ENCODE data around the gene F7.
"Not testable (repeated sequence)": the region's sequence is repeated elsewhere in the genome, so short reads cannot be mapped to it uniquely, and the experiment has no call there.

Gene F7

GRCh38 chr13:113105921-113106452 lies 396 bp downstream of the F7 start:
- DNase-seq: no peak

GRCh38 chr13:113106711-113107351 lies 1.2 kb downstream of the F7 start:
- DNase-seq: no peak

GRCh38 chr13:113108521-113108920 lies 2.9 kb downstream of the F7 start:
- DNase-seq: not testable (repeated sequence)

- no peak for DNase-seq
Observed at GRCh38 chr13:113109151-113110047, 3.8 kb downstream of the F7 start.

- DNase-seq: no peak
Observed at GRCh38 chr13:113110048-113110851, 4.7 kb downstream of the F7 start.

GRCh38 chr13:113110852-113111315 lies 5.3 kb downstream of the F7 start:
- no peak for DNase-seq

GRCh38 chr13:113111821-113112220 lies 6.2 kb downstream of the F7 start:
- DNase-seq: not testable (repeated sequence)

- DNase-seq: not testable (repeated sequence)
Observed at GRCh38 chr13:113112475-113112874, 6.9 kb downstream of the F7 start.

- no peak for DNase-seq
Observed at GRCh38 chr13:113112893-113113845, 7.6 kb downstream of the F7 start.

GRCh38 chr13:113113846-113114271 lies 8.3 kb downstream of the F7 start:
- DNase-seq: no peak

GRCh38 chr13:113114511-113115362 lies 9.1 kb downstream of the F7 start:
- DNase-seq: no peak

GRCh38 chr13:113115363-113116205 lies 10.0 kb downstream of the F7 start:
- DNase-seq: no peak

GRCh38 chr13:113116206-113116800 lies 10.7 kb downstream of the F7 start:
- no peak for DNase-seq

- no peak for DNase-seq
Observed at GRCh38 chr13:113116871-113117271, 11.3 kb downstream of the F7 start.

- no peak for DNase-seq
Observed at GRCh38 chr13:113117335-113117872, 11.8 kb downstream of the F7 start.

- DNase-seq: no peak
Observed at GRCh38 chr13:113117911-113118260, 12.3 kb downstream of the F7 start.

GRCh38 chr13:113118261-113119021 lies 12.8 kb downstream of the F7 start:
- no peak for DNase-seq

GRCh38 chr13:113119166-113119821 lies 13.7 kb downstream of the F7 start:
- DNase-seq: no peak

Measured in T-helper 9 cell (primary cell).